HepG2 (cell line): ENCODE results near the gene FAM53C. TPM values are rescaled to one million over a fixed set of nuclear protein-coding genes. Genes with fewer than 3 reads are reported as not detected.

ENCODE experiments used
- HDAC2 ChIP-seq: sonication (generic); formaldehyde crosslinking; IDR thresholded peaks from 2 replicates; pipeline ENCODE4 v1.4.0; 2020; ENCODE audit warnings: missing genetic modification reagents
- MNT ChIP-seq: fragments of 450-650 bp; IDR thresholded peaks from 2 replicates; pipeline ENCODE4 v1.6.1; 2016
- REXO4 ChIP-seq: sonication (generic); formaldehyde crosslinking; IDR thresholded peaks from 2 replicates; pipeline ENCODE4 v1.8.0; 2022; ENCODE audit warnings: missing genetic modification reagents, mild to moderate bottlenecking, borderline replicate concordance
- ZBTB3 ChIP-seq: sonication (generic); formaldehyde crosslinking; IDR thresholded peaks from 2 replicates; pipeline ENCODE4 v1.4.0; 2020; ENCODE audit warnings: low read depth, mild to moderate bottlenecking, moderate library complexity, missing genetic modification reagents, borderline replicate concordance
- ZC3H4 ChIP-seq: sonication (generic); formaldehyde crosslinking; IDR thresholded peaks from 2 replicates; pipeline ENCODE4 v1.4.0; 2020; ENCODE audit warnings: missing genetic modification reagents, borderline replicate concordance
- ZGPAT ChIP-seq: IDR thresholded peaks from 2 replicates; pipeline ENCODE4 v1.6.1; 2016; ENCODE audit warnings: mild to moderate bottlenecking
- ZKSCAN5 ChIP-seq: sonication (generic); formaldehyde crosslinking; IDR thresholded peaks from 2 replicates; pipeline ENCODE4 v1.5.1; 2020; ENCODE audit warnings: mild to moderate bottlenecking, missing genetic modification reagents
- ZNF335 ChIP-seq: sonication (generic); formaldehyde crosslinking; IDR thresholded peaks from 2 replicates; pipeline ENCODE4 v1.4.0; 2020; ENCODE audit warnings: missing genetic modification reagents
- ZNF446 ChIP-seq: sonication (generic); formaldehyde crosslinking; IDR thresholded peaks from 2 replicates; pipeline ENCODE4 v1.5.0; 2020; ENCODE audit warnings: mild to moderate bottlenecking, missing genetic modification reagents
- polyA plus RNA-seq, 8 experiments: library from polyadenylated mRNA; depleted of rRNA in 3 of 8; stranded (reverse) in 7 of 8; unstranded in 1 of 8; fragments of >200 nt; fragmentation: Illumina TruSeq in 4 of 8; extraction: Trizol in 4 of 8; gene quantifications; 2 replicates each; pipeline versions ENCODE4 v1.2.1 to v1.2.3, GENCODE V29; 2011 to 2016; ENCODE audit warnings: low read depth in 4 of 8, missing spikeins in 1 of 8, mixed read lengths in 1 of 8; ENCODE audit not compliant: insufficient read depth in 1 of 8
- total RNA-seq, 5 experiments: library from RNA; depleted of rRNA; stranded (reverse); fragments of >200 nt; fragmentation: Illumina TruSeq; extraction: Trizol; gene quantifications; 2 replicates each; pipeline ENCODE4 v1.2.3, GENCODE V29; 2016; ENCODE audit warnings: low read depth in 1 of 5
- TF ChIP-seq, protein P1 (sequence below): sonication (generic); formaldehyde crosslinking; IDR thresholded peaks from 2 replicates; pipeline ENCODE4 v1.5.1; 2020; ENCODE audit warnings: mild to moderate bottlenecking, missing genetic modification reagents, moderate library complexity
- TF ChIP-seq, protein P2 (sequence below): sonication (generic); formaldehyde crosslinking; IDR thresholded peaks from 2 replicates; pipeline ENCODE4 v1.4.0; 2020; ENCODE audit warnings: missing genetic modification reagents
- TF ChIP-seq, protein P3 (sequence below): sonication (generic); formaldehyde crosslinking; IDR thresholded peaks from 2 replicates; pipeline ENCODE4 v1.9.0; 2021; ENCODE audit warnings: missing genetic modification reagents, borderline replicate concordance

FAM53C gene
- total and polyA plus RNA-seq, 2 of the 13 experiments (the other 11 are each of a cell fraction or from before 2014, with no cell fraction given), result 26.9 to 30.1 TPM

- TF ChIP-seq, protein P1, sequence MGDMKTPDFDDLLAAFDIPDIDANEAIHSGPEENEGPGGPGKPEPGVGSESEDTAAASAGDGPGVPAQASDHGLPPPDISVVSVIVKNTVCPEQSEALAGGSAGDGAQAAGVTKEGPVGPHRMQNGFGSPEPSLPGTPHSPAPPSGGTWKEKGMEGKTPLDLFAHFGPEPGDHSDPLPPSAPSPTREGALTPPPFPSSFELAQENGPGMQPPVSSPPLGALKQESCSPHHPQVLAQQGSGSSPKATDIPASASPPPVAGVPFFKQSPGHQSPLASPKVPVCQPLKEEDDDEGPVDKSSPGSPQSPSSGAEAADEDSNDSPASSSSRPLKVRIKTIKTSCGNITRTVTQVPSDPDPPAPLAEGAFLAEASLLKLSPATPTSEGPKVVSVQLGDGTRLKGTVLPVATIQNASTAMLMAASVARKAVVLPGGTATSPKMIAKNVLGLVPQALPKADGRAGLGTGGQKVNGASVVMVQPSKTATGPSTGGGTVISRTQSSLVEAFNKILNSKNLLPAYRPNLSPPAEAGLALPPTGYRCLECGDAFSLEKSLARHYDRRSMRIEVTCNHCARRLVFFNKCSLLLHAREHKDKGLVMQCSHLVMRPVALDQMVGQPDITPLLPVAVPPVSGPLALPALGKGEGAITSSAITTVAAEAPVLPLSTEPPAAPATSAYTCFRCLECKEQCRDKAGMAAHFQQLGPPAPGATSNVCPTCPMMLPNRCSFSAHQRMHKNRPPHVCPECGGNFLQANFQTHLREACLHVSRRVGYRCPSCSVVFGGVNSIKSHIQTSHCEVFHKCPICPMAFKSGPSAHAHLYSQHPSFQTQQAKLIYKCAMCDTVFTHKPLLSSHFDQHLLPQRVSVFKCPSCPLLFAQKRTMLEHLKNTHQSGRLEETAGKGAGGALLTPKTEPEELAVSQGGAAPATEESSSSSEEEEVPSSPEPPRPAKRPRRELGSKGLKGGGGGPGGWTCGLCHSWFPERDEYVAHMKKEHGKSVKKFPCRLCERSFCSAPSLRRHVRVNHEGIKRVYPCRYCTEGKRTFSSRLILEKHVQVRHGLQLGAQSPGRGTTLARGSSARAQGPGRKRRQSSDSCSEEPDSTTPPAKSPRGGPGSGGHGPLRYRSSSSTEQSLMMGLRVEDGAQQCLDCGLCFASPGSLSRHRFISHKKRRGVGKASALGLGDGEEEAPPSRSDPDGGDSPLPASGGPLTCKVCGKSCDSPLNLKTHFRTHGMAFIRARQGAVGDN, result peak; percentile 79
- TF ChIP-seq REXO4 (CRISPR knock-in tag), result no peak
- TF ChIP-seq ZNF335 (CRISPR knock-in tag), result peak; percentile 76; the same call in 1 of the 2 replicates
- TF ChIP-seq ZBTB3 (CRISPR knock-in tag), result 0 out of 2 replicates have a peak, but pooled peaks have one; percentile 34
- TF ChIP-seq HDAC2 (CRISPR knock-in tag), result peak; percentile 19; the same call in 1 of the 2 replicates
- peak; percentile 81 for TF ChIP-seq ZGPAT (CRISPR knock-in tag)
- no peak; the same call in 1 of the 2 replicates for TF ChIP-seq ZC3H4 (CRISPR knock-in tag)
- no peak for TF ChIP-seq MNT
- TF ChIP-seq, protein P2, sequence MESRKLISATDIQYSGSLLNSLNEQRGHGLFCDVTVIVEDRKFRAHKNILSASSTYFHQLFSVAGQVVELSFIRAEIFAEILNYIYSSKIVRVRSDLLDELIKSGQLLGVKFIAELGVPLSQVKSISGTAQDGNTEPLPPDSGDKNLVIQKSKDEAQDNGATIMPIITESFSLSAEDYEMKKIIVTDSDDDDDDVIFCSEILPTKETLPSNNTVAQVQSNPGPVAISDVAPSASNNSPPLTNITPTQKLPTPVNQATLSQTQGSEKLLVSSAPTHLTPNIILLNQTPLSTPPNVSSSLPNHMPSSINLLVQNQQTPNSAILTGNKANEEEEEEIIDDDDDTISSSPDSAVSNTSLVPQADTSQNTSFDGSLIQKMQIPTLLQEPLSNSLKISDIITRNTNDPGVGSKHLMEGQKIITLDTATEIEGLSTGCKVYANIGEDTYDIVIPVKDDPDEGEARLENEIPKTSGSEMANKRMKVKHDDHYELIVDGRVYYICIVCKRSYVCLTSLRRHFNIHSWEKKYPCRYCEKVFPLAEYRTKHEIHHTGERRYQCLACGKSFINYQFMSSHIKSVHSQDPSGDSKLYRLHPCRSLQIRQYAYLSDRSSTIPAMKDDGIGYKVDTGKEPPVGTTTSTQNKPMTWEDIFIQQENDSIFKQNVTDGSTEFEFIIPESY (CRISPR knock-in tag), result peak; percentile 45; the same call in 1 of the 2 replicates
- no peak for TF ChIP-seq ZKSCAN5 (CRISPR knock-in tag)
- no peak for TF ChIP-seq ZNF446 (CRISPR knock-in tag)
- TF ChIP-seq, protein P3, sequence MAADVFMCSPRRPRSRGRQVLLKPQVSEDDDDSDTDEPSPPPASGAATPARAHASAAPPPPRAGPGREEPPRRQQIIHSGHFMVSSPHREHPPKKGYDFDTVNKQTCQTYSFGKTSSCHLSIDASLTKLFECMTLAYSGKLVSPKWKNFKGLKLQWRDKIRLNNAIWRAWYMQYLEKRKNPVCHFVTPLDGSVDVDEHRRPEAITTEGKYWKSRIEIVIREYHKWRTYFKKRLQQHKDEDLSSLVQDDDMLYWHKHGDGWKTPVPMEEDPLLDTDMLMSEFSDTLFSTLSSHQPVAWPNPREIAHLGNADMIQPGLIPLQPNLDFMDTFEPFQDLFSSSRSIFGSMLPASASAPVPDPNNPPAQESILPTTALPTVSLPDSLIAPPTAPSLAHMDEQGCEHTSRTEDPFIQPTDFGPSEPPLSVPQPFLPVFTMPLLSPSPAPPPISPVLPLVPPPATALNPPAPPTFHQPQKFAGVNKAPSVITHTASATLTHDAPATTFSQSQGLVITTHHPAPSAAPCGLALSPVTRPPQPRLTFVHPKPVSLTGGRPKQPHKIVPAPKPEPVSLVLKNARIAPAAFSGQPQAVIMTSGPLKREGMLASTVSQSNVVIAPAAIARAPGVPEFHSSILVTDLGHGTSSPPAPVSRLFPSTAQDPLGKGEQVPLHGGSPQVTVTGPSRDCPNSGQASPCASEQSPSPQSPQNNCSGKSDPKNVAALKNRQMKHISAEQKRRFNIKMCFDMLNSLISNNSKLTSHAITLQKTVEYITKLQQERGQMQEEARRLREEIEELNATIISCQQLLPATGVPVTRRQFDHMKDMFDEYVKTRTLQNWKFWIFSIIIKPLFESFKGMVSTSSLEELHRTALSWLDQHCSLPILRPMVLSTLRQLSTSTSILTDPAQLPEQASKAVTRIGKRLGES, result peak; percentile 50; the same call in 1 of the 2 replicates
Observed at GRCh38 chr5:138337685-138338410, at the start of gene FAM53C (continued).
